Left renal cortex interstitium (tissue), 4 donors: Measurements from ENCODE around the gene KIF16B. TPM values are rescaled to one million over a fixed set of nuclear protein-coding genes. Genes with fewer than 3 reads are reported as not detected.
"Not testable (repeated sequence)": the region's sequence is repeated elsewhere in the genome, so short reads cannot be mapped to it uniquely, and the experiment has no call there.

Experiments used
- DNase-seq, 4 donors: peaks; one replicate each; pipeline ENCODE4 v3.0.0-alpha.2; 2013; ENCODE audit warnings: low read depth in 4 of 4, low spot score in 2 of 4, missing footprints in 1 of 4
- polyA plus RNA-seq, 4 donors: library from polyadenylated mRNA; unstranded; fragments of 120-200 nt; gene quantifications; one replicate each; pipeline ENCODE4 v1.2.1, GENCODE V29; 2013; ENCODE audit not compliant: insufficient read length in 4 of 4

KIF16B gene
- polyA plus RNA-seq, 4 donors: 16.8 to 26.0 (median 23.4) TPM

DNA sequence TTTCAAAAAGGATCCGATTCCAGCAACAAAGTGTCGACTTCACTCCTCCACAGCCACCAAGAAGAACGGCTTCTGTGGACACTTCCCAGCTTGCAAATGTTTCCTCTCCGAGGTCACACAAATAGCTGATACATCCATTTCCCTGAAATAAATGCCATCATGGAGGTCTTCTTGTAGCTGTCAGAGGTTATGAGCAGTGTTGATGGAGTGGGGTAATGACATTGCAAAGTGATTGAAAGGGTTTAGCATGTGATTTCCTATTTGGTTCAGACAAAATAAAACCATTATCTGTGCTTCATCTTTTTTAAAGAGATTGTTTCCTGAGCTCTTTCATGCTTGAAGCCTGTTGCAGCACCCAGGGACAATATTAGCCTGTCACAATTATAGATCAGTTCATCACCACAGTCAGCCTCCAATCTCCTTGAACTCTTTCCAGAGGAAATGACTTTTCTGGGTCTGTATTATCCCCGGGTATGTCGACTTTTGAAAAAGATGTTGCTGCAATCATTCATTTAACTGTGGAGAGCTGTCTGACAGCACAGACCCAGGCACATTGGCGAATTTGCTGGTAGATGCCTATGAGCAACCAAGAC is 16.9 kb upstream of the KIF16B start:
- no peak for DNase-seq

DNA sequence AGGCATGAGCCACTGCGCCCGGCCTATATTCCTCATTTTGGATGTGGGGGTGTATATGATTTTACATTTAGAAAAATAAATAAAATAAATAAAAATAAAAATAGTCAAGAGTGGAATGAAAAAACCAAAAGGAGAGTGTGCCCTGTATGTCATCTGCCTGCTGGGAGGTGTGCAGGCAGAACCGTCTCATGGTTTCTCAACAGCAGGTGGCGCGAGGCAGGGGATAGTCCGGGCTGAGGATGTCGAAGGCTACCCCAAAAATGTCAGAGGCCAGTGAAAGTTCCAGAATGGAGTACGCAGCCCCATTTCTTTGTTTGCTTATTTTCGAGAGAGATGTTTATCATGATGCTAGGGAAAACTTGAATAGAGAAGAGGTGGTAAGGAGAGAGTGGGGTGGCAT is 16.4 kb upstream of the KIF16B start:
- no peak for DNase-seq

DNA sequence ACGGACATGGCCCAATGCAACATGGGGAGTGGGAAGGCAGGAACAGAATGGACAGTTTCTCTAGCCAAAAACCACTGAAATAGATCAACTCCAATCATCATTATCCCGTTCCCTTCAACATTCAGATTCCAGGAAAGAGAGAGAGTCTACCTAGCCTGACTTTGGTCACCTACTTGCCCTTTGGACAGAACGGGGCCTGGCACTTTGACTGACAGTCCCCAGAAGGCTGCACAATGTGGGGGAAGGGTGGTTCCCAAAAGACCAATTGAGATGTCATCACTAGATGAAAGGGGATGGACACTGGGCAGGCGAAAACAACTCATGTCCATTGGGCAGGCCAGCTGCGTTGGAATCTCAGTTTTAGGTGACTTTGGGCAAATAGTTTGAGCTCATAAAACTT is 15.0 kb upstream of the KIF16B start:
- no peak for DNase-seq

DNA sequence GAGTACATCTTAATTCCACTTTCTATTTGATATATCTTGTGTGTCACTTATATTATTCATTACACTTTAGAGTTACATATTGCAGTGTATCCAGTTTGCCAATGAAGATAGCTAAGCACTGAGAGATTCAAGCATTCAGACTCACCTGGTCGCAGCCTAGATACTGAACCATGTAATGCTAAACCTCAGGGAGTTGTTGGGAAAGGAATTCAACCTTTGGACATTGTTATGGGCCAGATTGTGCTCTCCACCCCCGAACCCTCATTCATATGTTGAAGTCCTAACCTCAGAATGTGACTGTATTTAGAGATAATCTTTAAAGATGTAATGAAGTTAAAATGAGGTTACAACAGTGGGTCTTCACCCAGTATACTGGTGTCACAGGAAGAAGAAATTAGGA is 13.8 kb upstream of the KIF16B start:
- no peak for DNase-seq

DNA sequence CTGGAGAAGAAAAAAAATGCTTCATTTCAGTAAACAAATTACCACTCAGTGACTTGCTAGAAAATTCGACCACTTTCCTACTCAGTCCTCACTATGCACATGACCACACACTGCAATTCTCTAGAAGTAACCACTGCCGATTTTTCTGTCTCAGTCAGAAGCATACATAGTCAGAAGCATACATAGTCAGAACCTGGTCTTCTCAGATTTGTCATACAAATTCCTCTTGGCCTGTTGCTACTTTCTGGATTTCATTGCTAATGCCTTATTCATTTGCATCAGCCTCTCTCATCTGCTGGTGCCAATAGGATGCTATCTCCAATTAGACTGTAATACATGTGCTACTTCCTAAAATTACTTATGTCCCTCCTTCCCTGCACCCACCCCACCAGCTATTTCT is 10.2 kb upstream of the KIF16B start:
- DNase-seq: no peak

DNA sequence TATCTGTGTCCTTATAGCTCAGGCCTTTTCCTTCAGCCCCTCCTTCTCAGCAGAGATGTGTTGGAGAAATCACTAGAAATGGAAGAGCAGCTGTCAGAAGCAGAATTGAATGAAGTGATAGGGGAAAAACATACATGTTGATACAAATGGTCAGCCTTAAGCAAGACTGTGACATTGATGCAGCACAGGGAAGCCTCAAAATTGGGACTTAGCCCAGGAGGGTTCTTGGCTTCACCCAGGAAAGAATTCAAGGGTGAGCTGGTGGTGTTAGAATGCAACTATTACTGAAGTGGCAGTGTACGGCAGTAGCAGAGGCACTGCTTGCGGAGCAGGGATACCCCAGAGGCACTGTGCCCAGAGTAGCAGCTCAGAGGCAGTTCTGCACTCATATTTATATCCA is 8.0 kb upstream of the KIF16B start:
- no peak for DNase-seq

DNA sequence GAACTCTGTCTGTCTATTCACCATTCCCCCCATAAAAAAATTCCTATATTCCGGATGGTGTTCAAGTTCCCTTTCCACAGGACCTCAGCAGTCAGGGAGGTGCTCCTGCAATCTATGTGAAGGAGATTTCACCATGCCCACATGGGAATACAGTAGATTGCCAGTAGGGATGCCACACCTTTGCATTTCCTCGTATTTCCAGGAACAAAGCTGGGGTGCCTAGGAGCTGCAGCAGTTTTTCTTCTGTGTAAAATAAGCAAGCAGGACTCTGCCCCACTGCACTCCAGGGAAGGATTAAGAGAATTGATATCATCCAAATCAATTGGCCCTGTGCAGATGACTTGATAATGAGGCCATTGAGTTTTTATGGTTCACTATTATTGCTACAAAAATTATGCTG is 7.4 kb upstream of the KIF16B start:
- no peak for DNase-seq

DNA sequence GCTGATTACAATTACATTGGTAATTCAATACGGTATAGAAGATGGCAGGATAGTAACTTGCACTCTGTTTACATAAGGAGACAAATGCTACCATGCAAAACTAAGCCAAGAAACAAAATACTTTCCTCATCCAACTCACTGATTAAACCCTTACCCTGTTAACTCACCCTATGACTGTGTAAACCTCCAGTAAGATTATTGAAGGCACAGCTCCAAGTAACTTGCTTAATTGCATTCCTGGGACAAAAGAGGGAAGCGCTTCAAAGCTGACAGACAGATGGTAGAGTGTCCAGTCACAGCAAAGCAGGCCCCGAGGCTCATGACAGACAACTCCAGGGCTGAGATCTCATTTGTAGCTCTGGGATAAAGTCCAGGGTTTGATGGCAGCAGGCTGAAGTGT is 6.9 kb upstream of the KIF16B start:
- DNase-seq: no peak

DNA sequence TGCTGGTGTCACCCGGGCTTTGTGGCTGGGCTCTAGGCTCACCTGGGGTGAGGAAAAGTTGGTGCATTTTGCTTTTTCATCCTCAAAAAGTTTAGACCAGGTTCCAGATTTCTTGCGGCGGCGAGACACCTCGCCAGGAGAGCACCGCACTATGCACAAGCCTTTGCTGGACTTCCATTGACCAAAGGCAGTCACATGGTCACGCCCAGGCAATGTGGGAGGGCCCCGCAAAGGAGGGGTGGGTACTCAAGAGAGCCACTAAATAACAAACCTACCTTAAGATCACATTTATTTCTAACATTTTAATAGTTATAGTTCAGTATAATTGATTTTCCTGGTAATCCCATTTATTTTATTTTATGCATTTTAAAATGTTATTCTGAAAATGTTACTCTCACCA is 3.0 kb upstream of the KIF16B start:
- no peak for DNase-seq

DNA sequence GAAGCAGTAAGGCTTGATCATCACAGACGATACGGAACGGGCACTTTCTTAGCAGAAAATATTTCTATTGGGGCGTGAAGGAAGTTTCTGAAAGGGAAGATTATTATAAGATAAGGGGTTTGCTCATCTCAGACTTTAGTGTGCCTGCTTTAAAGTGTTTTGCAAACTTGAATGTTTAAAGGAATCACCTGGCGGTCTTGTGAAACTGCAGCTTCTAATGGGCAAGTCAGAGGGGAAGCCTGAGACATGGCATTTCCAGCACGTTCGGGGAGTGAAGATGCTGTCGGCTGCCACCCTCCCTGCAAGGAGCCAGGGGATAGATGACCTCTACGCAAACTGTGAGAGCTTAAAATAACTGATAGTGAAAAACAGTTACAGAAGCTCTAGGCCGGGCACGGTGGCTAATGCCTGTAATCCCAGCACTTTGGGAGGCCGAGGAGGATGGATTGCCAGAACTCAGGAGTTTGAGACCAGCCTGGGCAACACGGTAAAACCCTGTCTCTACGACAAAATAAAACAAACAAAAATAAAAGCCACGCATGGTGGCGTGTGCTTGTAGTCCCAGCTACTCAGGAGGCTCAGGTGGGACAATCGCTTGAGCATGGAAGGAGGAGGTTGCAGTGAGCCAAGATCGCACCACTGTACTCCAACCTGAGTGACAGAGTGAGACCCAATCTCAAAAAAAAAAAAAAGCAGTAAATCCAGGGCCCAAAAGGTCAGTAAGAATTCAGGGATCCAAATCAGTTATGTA is 2.3 kb upstream of the KIF16B start:
- DNase-seq: no peak

DNA sequence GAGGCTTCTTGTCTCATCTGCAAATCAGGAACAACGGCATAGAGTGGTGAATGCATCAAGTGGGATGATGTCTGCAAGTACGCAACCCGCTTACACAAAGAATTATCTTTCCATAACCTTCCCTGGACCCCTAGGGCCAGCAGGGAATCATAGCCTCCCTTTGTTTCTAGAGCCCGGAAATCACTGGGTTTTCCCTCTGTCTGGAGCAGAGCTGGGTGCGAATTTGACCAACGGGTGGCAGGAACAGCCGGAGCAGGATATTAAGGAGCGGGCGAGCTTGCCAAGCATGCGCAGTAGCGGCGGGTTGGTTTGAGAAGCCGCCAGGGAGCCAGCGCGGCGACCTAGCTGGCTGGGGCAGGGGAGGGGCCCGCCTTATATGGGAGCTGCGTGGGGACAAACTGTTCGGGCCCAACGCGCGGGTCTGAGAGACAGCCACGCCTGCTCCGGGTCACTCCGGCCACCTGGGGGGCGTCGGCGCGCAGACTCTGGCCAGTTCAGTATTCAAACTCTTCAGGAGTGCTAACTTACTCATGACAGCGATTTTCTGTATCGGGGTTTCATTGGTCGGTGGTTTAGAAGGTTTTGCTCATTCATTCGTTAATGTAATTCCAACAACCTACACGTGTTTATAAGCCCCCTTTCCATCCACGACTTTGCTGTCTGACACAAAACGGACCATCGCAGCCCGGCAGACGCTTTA is 1.6 kb upstream of the KIF16B start:
- DNase-seq: no peak

DNA sequence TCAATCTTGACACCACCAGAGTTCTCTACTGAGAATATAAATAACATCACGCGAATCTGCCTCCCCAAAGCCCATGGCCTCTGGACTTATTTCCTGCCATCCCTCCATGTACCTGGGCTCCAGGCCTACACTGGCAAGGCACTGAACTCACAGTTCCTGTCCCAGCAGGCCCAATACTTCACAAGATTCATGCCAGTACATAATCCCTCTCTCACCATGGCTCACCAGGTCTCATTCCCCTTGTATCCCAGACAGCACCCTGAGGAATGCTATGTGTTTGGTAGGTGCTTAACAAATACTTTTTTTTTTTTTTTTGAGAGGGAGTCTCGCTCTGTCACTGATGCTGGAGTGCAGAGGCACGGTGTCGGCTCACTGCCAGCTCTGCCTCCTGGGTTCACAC is 1.9 kb downstream of the KIF16B start:
- DNase-seq: no peak

DNA sequence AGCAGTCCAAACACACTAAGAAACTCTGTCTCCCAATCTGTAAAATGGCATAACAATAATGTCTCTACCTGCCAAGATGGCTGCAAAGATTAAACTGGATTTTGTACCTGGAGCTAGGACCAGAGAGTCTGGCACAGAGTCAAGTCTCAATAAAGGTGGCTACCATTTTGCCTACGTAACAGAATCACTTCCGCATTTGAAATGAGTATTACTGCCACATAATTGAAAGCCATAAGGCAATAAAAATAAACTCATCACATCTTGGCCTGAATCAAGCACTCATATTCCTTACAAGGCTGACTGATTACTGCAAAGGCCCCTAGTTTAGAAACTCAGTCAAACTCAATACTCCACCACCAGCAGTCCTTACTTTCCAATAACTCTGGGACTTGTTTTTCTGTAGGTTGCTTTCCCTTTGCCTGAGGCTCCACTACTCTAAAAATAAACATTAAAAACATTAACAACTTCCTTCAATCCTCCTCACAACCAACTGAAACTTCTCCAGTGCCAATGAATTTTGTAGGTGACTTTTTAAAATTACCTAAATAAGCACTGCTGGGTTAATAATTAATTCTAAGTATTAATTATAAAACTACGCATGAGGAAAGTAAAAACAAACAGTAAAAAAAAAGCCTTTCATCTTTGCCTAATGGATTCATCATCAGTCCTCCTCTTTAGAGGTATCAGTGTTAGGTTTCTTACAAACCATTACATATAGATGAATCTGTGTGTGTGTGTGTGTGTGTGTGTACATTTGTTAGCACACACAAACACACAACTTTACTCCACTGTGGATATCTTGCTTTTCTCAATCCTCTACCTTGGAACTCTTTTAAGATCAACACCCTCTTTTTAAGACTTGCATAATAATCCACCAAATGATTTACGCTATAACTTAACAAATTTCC is 3.7 kb downstream of the KIF16B start:
- no peak for DNase-seq

DNA sequence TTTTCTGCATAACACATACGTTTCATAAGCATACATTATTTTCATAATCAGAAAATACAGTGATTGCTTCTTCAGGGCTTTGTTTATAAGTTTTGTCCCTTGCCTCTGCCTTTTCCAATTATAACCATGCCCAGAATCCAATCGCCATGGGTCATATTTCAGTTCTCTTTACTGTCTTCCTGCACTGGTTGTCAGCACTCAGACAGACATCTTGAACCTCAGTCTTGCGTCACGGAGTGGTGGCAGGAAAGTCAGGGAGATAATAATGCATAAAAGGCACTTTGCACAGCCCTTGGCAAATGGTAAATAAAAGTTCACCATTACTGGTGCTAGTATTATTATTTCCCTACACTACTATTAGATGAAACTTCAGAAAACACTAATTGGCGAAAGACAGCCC is 7.2 kb downstream of the KIF16B start:
- no peak for DNase-seq

DNA sequence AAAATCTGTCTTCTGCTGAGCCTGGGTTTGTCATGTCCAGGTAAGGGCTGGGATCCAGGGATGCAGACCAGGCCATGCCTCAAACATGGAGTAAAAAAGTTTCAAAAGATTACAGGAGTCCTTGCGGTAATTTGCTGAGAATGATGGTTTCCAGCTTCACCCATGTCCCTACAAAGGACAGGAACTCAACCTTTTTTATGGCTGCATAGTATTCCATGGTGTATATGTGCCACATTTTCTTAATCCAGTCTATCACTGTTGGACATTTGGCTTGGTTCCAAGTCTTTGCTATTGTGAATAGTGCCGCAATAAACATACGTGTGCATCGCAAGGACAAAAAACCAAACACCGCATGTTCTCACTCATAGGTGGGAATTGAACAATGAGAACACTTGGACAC is 9.2 kb downstream of the KIF16B start:
- DNase-seq: not testable (repeated sequence)

DNA sequence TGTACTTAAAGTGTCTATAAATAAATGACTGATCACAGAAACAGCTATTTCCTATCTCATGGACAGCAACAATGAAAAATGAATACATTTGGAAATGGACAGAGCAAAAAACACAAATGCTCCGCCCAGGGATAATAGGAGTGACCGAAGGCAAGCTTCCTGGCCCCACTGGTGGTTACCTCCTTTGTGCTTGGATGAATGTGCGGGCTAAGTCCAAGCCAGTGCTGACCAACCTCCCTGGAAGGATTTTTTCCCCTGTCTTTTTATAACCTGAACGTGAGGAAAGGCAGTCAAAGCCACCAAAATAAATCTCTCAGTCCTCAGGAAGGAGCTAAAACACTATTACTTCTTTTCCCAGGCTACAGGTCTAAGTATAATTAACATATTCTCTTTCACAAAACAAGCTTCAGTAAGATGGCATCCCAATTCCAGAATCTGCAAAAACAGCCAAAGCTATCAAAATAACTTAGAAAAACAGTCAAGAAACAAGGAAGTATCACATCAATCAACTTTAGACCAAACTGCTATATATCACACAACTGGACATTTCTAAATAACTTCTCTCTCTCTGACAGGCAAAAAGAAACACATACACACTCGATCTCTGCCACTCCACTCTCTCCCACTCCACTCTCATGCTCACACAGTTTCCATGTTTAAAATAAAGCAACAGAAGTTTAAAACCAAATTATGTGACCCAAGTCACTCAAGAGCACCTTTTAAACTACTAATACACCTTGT is 10.0 kb downstream of the KIF16B start:
- no peak for DNase-seq

DNA sequence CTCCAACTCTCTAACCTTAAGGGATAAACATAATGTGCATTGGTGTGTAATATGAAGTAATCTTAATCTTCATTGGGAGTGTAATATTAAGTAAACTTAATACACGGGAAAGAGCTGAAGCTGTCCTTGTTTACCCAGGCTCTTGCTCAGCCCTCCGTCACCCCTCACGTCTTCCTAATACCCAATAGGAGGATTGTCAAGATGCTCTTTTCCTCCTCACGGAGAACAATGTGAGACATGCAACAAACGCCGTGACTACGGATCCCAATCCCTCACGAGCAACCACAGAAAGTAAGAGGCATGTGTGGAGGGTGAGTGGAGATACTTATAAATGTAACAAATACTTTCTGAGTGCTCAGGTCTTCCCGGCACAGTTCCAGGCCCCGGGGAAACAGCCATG is 11.0 kb downstream of the KIF16B start:
- DNase-seq: no peak

DNA sequence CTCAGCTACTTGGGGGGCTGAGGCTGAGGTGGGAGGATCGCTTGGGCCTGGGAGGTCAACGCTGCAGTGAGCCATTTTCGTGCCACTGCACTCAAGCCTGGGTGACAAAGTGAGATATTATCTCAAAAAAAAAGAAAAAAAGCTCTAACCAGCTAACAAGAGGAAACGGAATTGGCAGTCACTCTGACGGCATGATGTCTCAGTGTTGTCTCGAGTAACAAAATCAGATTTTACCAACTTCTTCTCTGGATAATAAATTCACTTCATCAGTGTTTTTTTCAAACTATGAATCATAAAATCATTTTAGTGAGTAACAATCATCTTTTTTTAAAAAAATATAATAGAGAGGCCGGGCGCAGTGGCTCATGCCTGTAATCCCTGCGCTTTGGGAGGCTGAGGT is 12.6 kb downstream of the KIF16B start:
- no peak for DNase-seq

DNA sequence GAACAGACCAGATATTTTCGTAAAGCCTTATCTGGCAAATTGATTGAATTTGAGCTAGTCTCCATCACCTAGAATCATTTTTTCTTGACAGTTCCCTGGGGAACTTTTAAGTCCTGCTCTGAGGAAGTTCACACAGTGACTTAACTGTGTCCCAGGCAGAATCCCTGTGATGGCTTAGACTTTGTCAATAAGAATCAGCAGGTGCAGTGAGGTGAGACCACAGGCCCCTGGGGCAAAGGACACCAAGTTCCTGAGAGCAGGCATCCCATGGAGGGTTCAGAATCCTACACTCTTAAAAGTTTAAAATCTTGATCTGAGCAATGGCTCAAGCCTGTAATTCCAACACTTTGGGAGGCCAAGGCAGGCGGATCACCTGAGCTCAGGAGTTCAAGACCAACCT is 13.0 kb downstream of the KIF16B start:
- no peak for DNase-seq

DNA sequence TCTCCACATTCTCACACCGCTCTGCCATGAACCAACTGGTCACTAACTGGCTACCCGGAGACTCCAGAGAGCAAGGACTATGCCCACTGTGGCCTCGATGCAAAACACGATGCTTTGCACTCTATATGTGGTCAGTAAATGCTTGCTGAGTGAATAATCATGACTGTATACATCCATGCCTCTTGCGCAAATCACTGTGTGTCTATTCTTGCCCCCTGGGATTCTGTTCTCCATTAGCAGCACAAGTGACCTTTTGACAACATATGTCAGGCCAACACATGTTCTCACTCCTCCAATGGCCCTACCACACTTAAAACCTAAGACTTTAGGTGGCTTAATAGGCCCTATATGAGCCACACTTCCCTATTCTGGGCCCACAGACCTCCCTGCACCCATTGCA is 16.9 kb downstream of the KIF16B start:
- no peak for DNase-seq
